NCI-H1694 treated with DMSO at 0.1 percent for 48 hours (cell line): ENCODE measurements around the gene TMTC2.

ENCODE experiments used
- DNase-seq: peaks from one replicate; lab custom pipeline; 2025; lab: John Stamatoyannopoulos, UW

TMTC2 gene

GRCh38 chr12:82682851-82683261 lies 3.9 kb upstream of the TMTC2 start:
- no peak for DNase-seq

GRCh38 chr12:82685790-82686167 lies 927 bp upstream of the TMTC2 start:
- DNase-seq = peak; percentile 85

GRCh38 chr12:82687021-82688011 lies 610 bp downstream of the TMTC2 start:
- DNase-seq = peak; percentile 37

- DNase-seq = peak; percentile 3
These were observed 1.4 kb downstream of the TMTC2 start for GRCh38 chr12:82688035-82688501.

- no peak for DNase-seq
These were observed 1.9 kb downstream of the TMTC2 start for GRCh38 chr12:82688596-82688995.

- DNase-seq = no peak
These were observed 3.3 kb downstream of the TMTC2 start for GRCh38 chr12:82690006-82690405.

GRCh38 chr12:82691513-82691912 lies 4.8 kb downstream of the TMTC2 start:
- DNase-seq = no peak

GRCh38 chr12:82694276-82694675 lies 7.6 kb downstream of the TMTC2 start:
- DNase-seq = no peak

GRCh38 chr12:82694970-82695369 lies 8.3 kb downstream of the TMTC2 start:
- DNase-seq = no peak

- no peak for DNase-seq
These were observed 8.8 kb downstream of the TMTC2 start for GRCh38 chr12:82695531-82695930.

- no peak for DNase-seq
These were observed 9.8 kb downstream of the TMTC2 start for GRCh38 chr12:82696543-82696942.

GRCh38 chr12:82698708-82699564 lies 12.2 kb downstream of the TMTC2 start:
- DNase-seq = no peak

GRCh38 chr12:82705774-82706173 lies 19.1 kb downstream of the TMTC2 start:
- no peak for DNase-seq

- DNase-seq = no peak
These were observed 21.6 kb downstream of the TMTC2 start for GRCh38 chr12:82708061-82708879.

GRCh38 chr12:82709794-82710355 lies 23.2 kb downstream of the TMTC2 start:
- DNase-seq = no peak

- DNase-seq = no peak
These were observed 24.0 kb downstream of the TMTC2 start for GRCh38 chr12:82710741-82711140.

- DNase-seq = no peak
These were observed 27.7 kb downstream of the TMTC2 start for GRCh38 chr12:82714427-82714826.

GRCh38 chr12:82721726-82722125 lies 35.0 kb downstream of the TMTC2 start:
- DNase-seq = no peak

- DNase-seq = no peak
These were observed 36.4 kb downstream of the TMTC2 start for GRCh38 chr12:82723093-82723492.

GRCh38 chr12:82723891-82724290 lies 37.2 kb downstream of the TMTC2 start:
- DNase-seq = no peak

- DNase-seq = no peak
These were observed 39.0 kb downstream of the TMTC2 start for GRCh38 chr12:82725741-82726140.
